Ramos (cell line): Measurements from ENCODE around the gene LLCFC1.

Source experiments
- in situ Hi-C: fragments of 300-500 bp; cut with MboI; formaldehyde crosslinking; loops from one replicate; pipeline ENCODE4 v1.14.3; 2022; ENCODE audit warnings: low sequenced_read_pairs; ENCODE audit not compliant: unreplicated experiment

Gene LLCFC1

GRCh38 chr7:142935941-142936565, 3.2 kb upstream of the LLCFC1 start:
- in situ Hi-C loops: no loop called here

GRCh38 chr7:142938611-142939010, 673 bp upstream of the LLCFC1 start:
- in situ Hi-C loops: no loop called here

GRCh38 chr7:142940966-142941535, 1.8 kb downstream of the LLCFC1 start:
- in situ Hi-C loops: no loop called here

GRCh38 chr7:142941541-142941940, 2.3 kb downstream of the LLCFC1 start:
- in situ Hi-C loops: no loop called here

GRCh38 chr7:142942746-142943145, 3.5 kb downstream of the LLCFC1 start:
- in situ Hi-C loops: no loop called here

- in situ Hi-C loops: no loop called here
These were observed 4.5 kb downstream of the LLCFC1 start for GRCh38 chr7:142943706-142944268.

GRCh38 chr7:142945001-142945400, 5.7 kb downstream of the LLCFC1 start:
- in situ Hi-C loops: no loop called here

- in situ Hi-C loops: no loop called here
These were observed 9.3 kb downstream of the LLCFC1 start for GRCh38 chr7:142948603-142949002.

- in situ Hi-C loops: no loop called here
These were observed 11.0 kb downstream of the LLCFC1 start for GRCh38 chr7:142950235-142950634.

- in situ Hi-C loops: no loop called here
These were observed 15.5 kb downstream of the LLCFC1 start for GRCh38 chr7:142954680-142955268.

GRCh38 chr7:142956951-142957623, 17.8 kb downstream of the LLCFC1 start:
- in situ Hi-C loops: no loop called here

GRCh38 chr7:142957723-142958122, 18.4 kb downstream of the LLCFC1 start:
- in situ Hi-C loops: no loop called here

- in situ Hi-C loops: no loop called here
These were observed 19.9 kb downstream of the LLCFC1 start for GRCh38 chr7:142959202-142959601.

GRCh38 chr7:142960955-142961512, 21.8 kb downstream of the LLCFC1 start:
- in situ Hi-C loops: no loop called here

- in situ Hi-C loops: no loop called here
These were observed 22.3 kb downstream of the LLCFC1 start for GRCh38 chr7:142961595-142961972.

GRCh38 chr7:142961973-142962926, 23.0 kb downstream of the LLCFC1 start, which contains the start of gene KEL:
Gene KEL (minus strand): TSS chr7:142962363. CDS start chr7:142962206, 157 bp downstream.
- in situ Hi-C loops: no loop called here

GRCh38 chr7:142962991-142963390, 23.7 kb downstream of the LLCFC1 start:
- in situ Hi-C loops: no loop called here

- in situ Hi-C loops: no loop called here
These were observed 24.7 kb downstream of the LLCFC1 start for GRCh38 chr7:142963993-142964392.

- in situ Hi-C loops: no loop called here
These were observed 25.4 kb downstream of the LLCFC1 start for GRCh38 chr7:142964502-142965246.
